Ishikawa (cell line): ENCODE data around the gene MOCS3.

Experiments used
- CEBPB ChIP-seq: IDR thresholded peaks from 2 replicates; pipeline ENCODE4 v1.6.1; 2012
- CREB1 ChIP-seq: IDR thresholded peaks from 2 replicates; pipeline ENCODE4 v1.6.1; 2012; ENCODE audit warnings: low read depth
- EGR1 ChIP-seq: IDR thresholded peaks from 2 replicates; pipeline ENCODE4 v1.6.1; 2012
- EP300 ChIP-seq: IDR thresholded peaks from 2 replicates; pipeline ENCODE4 v1.6.1; 2012; ENCODE audit warnings: borderline replicate concordance
- FOXM1 ChIP-seq: IDR thresholded peaks from 2 replicates; pipeline ENCODE4 v1.6.1; 2012; ENCODE audit warnings: low read depth, borderline replicate concordance
- MAX ChIP-seq: IDR thresholded peaks from 2 replicates; pipeline ENCODE4 v1.6.1; 2012
- NFIC ChIP-seq: IDR thresholded peaks from 2 replicates; pipeline ENCODE4 v1.6.1; 2012
- RAD21 ChIP-seq: IDR thresholded peaks from 2 replicates; pipeline ENCODE4 v1.6.1; 2012; ENCODE audit warnings: low read depth
- REST ChIP-seq: IDR thresholded peaks from 2 replicates; pipeline ENCODE4 v1.6.1; 2012; ENCODE audit warnings: low read depth, mild to moderate bottlenecking
- TAF1 ChIP-seq: IDR thresholded peaks from 2 replicates; pipeline ENCODE4 v1.6.1; 2012; ENCODE audit warnings: low read depth, mild to moderate bottlenecking
- TEAD4 ChIP-seq: IDR thresholded peaks from 2 replicates; pipeline ENCODE4 v1.6.1; 2012
- USF1 ChIP-seq: IDR thresholded peaks from 2 replicates; pipeline ENCODE4 v1.6.1; 2012
- YY1 ChIP-seq: IDR thresholded peaks from 2 replicates; pipeline ENCODE4 v1.6.1; 2012; ENCODE audit warnings: low read depth
- ZBTB7A ChIP-seq: IDR thresholded peaks from 2 replicates; pipeline ENCODE4 v1.6.1; 2012; ENCODE audit warnings: low read depth

- TF ChIP-seq CREB1 (no peak), TEAD4 (no peak), YY1 (no peak), EP300 (no peak), CEBPB (no peak), MAX (no peak), NFIC (no peak), RAD21 (no peak), FOXM1 (no peak), EGR1 (no peak), ZBTB7A (no peak), REST (no peak), TAF1 (no peak), USF1 (no peak)
These were observed 9.7 kb downstream of the MOCS3 start for GRCh38 chr20:50968289-50968688.
